ENCODE measurements around the gene NEMP2. TPM values are rescaled to one million over a fixed set of nuclear protein-coding genes. Genes with fewer than 3 reads are reported as not detected.
"Not testable (repeated sequence)": the region's sequence is repeated elsewhere in the genome, so short reads cannot be mapped to it uniquely, and the experiment has no call there.

NEMP2 gene
- total RNA-seq, 1 experiment from 2014 or later = 11.1 TPM

DNA sequence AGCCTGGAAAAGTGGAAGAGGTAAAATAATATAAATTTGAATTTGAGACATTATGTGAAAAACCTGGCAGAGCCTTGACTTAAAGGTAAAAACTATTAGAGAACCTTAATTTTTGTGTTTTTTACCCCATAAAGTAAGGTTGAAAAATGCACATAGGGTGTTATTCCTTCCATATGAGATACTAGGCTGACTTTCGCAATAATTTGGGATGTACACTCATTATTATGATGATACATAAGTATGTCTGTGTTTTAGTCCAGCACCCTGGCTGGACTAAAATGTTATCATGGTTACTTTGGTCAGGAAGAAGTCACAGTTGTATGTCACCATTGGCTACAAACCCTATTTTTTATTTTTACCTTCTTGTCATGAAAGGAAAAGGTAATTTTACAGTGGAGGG lies 19.8 kb downstream of the NEMP2 start:
- Histone ChIP-seq H3K9me3 (ENCODE audit: low read length) (no peaks in the 10 kb centered on the region), H3K9me2 (replicated peaks; ENCODE audit: insufficient read depth, low read length) (no peaks in the 10 kb centered on the region), H3K9ac (ENCODE audit: low read length) (no peak overlapping the region), H4K20me1 (ENCODE audit: insufficient read depth, low read depth, low read length) (no peaks in the 10 kb centered on the region), H3K27me3 (ENCODE audit: low read length) (no peaks in the 10 kb centered on the region), H3K36me3 (ENCODE audit: insufficient read depth, low read length) (peaks cover 36% of the 10 kb centered on the region; the same call in 1 of the 2 replicates), H2AFZ (ENCODE audit: low read length) (no peak overlapping the region), H3K79me2 (ENCODE audit: low read length) (no peaks in the 10 kb centered on the region), H3K4me1 (ENCODE audit: low read length) (peaks cover 10% of the 10 kb centered on the region), H3K4me3 (ENCODE audit: low read length) (no peak overlapping the region), H3K4me2 (ENCODE audit: low read depth, low read length, poor library complexity, severe bottlenecking) (no peak overlapping the region), H3K27ac (ENCODE audit: low read length) (no peak overlapping the region)
- no peak for DNase-seq

DNA sequence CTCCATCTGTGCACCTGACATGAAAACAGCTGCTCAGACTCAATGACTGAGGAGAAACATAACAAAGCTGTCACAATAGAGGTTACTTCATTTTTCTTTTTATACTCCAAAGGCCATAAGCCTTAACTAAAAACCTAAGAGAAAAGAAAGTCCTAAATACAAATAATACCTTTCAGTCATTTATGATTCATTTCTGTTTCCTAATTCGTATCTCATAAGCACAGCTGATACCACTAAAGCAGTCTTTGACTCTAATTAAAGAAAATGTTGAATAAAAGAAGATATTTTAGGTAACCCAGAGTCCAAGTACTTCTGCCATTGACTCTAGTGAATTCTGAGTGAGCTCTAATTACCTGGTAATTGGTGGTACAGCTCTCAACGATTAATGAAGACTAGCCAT lies 20.6 kb downstream of the NEMP2 start:
- no peak for DNase-seq
- H3K4me2 ChIP-seq (ENCODE audit: low read depth, low read length, poor library complexity, severe bottlenecking) = no peak overlapping the region
- H3K9me2 ChIP-seq (replicated peaks; ENCODE audit: insufficient read depth, low read length) = no peaks in the 10 kb centered on the region
- no peak overlapping the region for H2AFZ ChIP-seq (ENCODE audit: low read length)
- H3K27ac ChIP-seq (ENCODE audit: low read length) = no peak overlapping the region
- no peaks in the 10 kb centered on the region for H4K20me1 ChIP-seq (ENCODE audit: insufficient read depth, low read depth, low read length)
- H3K9ac ChIP-seq (ENCODE audit: low read length) = no peak overlapping the region
- H3K79me2 ChIP-seq (ENCODE audit: low read length) = no peaks in the 10 kb centered on the region
- no peaks in the 10 kb centered on the region for H3K9me3 ChIP-seq (ENCODE audit: low read length)
- peaks cover 36% of the 10 kb centered on the region; the same call in 1 of the 2 replicates for H3K36me3 ChIP-seq (ENCODE audit: insufficient read depth, low read length)
- no peaks in the 10 kb centered on the region for H3K27me3 ChIP-seq (ENCODE audit: low read length)
- H3K4me3 ChIP-seq (ENCODE audit: low read length) = no peak overlapping the region
- H3K4me1 ChIP-seq (ENCODE audit: low read length) = peaks cover 10% of the 10 kb centered on the region

DNA sequence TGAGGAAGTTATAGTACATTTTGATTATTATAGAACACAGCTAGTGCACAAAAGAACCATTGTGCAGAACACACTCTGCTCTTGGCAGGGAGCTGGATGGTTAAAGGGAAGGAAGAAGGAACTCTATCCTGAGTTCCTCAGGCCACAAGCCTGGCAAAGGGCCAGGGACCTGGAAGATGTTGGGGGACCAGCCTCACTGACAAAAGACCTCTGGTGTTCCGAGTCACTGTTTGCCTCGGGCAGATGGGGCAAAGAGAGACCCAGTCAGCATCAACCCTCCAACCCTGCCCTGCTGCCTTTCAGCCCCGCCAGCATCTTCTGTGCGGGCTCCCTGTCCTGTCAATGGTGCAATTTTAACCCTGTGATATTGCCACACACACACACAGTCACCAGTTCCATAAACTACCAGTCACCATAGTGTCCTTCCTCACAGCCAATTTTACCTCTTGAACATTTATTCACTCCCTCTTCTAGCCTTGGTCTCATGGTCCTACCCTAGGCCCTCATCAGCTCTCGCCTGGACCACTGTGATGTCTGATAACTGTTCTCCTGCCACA lies 21.9 kb downstream of the NEMP2 start:
- H4K20me1 ChIP-seq (ENCODE audit: insufficient read depth, low read depth, low read length) = no peaks in the 10 kb centered on the region
- no peak overlapping the region for H3K9ac ChIP-seq (ENCODE audit: low read length)
- no peaks in the 10 kb centered on the region for H3K9me3 ChIP-seq (ENCODE audit: low read length)
- H3K36me3 ChIP-seq (ENCODE audit: insufficient read depth, low read length) = peaks cover 37% of the 10 kb centered on the region; the same call in 1 of the 2 replicates
- H3K4me2 ChIP-seq (ENCODE audit: low read depth, low read length, poor library complexity, severe bottlenecking) = no peak overlapping the region
- no peak overlapping the region for H2AFZ ChIP-seq (ENCODE audit: low read length)
- no peaks in the 10 kb centered on the region for H3K9me2 ChIP-seq (replicated peaks; ENCODE audit: insufficient read depth, low read length)
- DNase-seq = no peak
- no peaks in the 10 kb centered on the region for H3K79me2 ChIP-seq (ENCODE audit: low read length)
- no peaks in the 10 kb centered on the region for H3K27me3 ChIP-seq (ENCODE audit: low read length)
- no peak overlapping the region for H3K27ac ChIP-seq (ENCODE audit: low read length)
- H3K4me1 ChIP-seq (ENCODE audit: low read length) = peaks cover 14% of the 10 kb centered on the region
- no peak overlapping the region for H3K4me3 ChIP-seq (ENCODE audit: low read length)

DNA sequence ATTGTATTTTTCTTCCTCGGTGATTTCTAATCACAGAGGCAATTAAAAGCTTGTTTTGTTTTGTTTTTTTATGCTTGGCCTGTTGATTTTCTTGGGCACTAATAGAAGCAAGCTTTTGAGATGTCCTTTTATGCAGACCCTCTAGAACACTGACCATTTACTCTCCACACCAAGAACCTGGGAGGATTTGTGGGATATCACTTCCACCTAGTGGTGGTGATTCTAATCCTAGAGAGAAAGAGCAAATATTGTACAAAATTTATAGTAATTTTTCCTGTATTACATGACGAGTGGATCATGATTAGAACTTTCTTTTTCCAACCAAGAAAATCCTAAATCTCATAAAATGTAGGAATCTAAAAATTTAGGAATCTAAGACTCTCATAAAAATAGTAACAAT lies 23.4 kb downstream of the NEMP2 start:
- H3K9me3 ChIP-seq (ENCODE audit: low read length) = no peaks in the 10 kb centered on the region

DNA sequence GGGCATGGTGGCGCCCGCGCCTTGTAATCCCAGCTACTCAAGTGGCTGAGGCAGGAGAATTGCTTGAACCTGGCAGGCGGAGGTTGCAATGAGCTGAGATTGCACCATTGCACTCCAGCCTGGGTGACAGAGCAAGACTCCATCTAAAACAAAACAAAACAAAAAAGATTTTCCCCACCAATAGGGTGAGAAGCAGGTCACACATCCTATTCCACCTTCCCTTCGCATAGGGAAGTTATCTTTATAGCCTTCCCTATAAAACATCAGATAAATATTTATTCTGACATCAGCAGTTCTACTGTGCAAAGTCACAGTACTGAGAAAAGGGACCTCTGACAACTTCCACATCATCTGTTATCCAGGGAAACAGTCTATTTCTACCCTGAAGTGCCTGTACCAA lies 24.6 kb downstream of the NEMP2 start:
- H3K9me2 ChIP-seq (replicated peaks; ENCODE audit: insufficient read depth, low read length); H3K27me3 ChIP-seq (ENCODE audit: low read length); H3K4me3 ChIP-seq (ENCODE audit: low read length); H3K4me2 ChIP-seq (ENCODE audit: low read depth, low read length, poor library complexity, severe bottlenecking); H3K9ac ChIP-seq (ENCODE audit: low read length); H3K27ac ChIP-seq (ENCODE audit: low read length); H3K9me3 ChIP-seq (ENCODE audit: low read length); H4K20me1 ChIP-seq (ENCODE audit: insufficient read depth, low read depth, low read length); DNase-seq; H3K79me2 ChIP-seq (ENCODE audit: low read length); H2AFZ ChIP-seq (ENCODE audit: low read length): not testable (repeated sequence)
- Histone ChIP-seq H3K4me1 (ENCODE audit: low read length) (peaks cover 20% of the 10 kb centered on the region), H3K36me3 (ENCODE audit: insufficient read depth, low read length) (peaks cover 38% of the 10 kb centered on the region; the same call in 1 of the 2 replicates)

More for the DNA sequence above, 23.4 kb downstream of the NEMP2 start:
- DNase-seq = peak; percentile 64
- peaks cover 29% of the 10 kb centered on the region for H3K4me1 ChIP-seq (ENCODE audit: low read length)
- H4K20me1 ChIP-seq (ENCODE audit: insufficient read depth, low read depth, low read length) = no peaks in the 10 kb centered on the region
- no peaks in the 10 kb centered on the region for H3K9me2 ChIP-seq (replicated peaks; ENCODE audit: insufficient read depth, low read length)
- H3K27ac ChIP-seq (ENCODE audit: low read length) = no peak overlapping the region
- H3K27me3 ChIP-seq (ENCODE audit: low read length) = no peaks in the 10 kb centered on the region
- no peak overlapping the region for H2AFZ ChIP-seq (ENCODE audit: low read length)
- no peak overlapping the region for H3K9ac ChIP-seq (ENCODE audit: low read length)
- no peaks in the 10 kb centered on the region for H3K79me2 ChIP-seq (ENCODE audit: low read length)
- no peak overlapping the region for H3K4me3 ChIP-seq (ENCODE audit: low read length)
- H3K36me3 ChIP-seq (ENCODE audit: insufficient read depth, low read length) = peaks cover 33% of the 10 kb centered on the region; the same call in 1 of the 2 replicates
- H3K4me2 ChIP-seq (ENCODE audit: low read depth, low read length, poor library complexity, severe bottlenecking) = no peak overlapping the region

- Histone ChIP-seq H4K20me1 (ENCODE audit: insufficient read depth, low read depth, low read length) (no peaks in the 10 kb centered on the region), H3K27ac (ENCODE audit: low read length) (peak overlapping the region; percentile 51), H3K9me3 (ENCODE audit: low read length) (no peaks in the 10 kb centered on the region), H3K27me3 (ENCODE audit: low read length) (no peaks in the 10 kb centered on the region), H3K79me2 (ENCODE audit: low read length) (no peaks in the 10 kb centered on the region; the same call in 1 of the 2 replicates), H3K36me3 (ENCODE audit: insufficient read depth, low read length) (peaks cover 50% of the 10 kb centered on the region; the same call in 1 of the 2 replicates), H3K4me3 (ENCODE audit: low read length) (no peak overlapping the region), H3K9ac (ENCODE audit: low read length) (no peak overlapping the region), H3K4me1 (ENCODE audit: low read length) (peaks cover 20% of the 10 kb centered on the region), H2AFZ (ENCODE audit: low read length) (no peak overlapping the region), H3K9me2 (replicated peaks; ENCODE audit: insufficient read depth, low read length) (no peaks in the 10 kb centered on the region), H3K4me2 (ENCODE audit: low read depth, low read length, poor library complexity, severe bottlenecking) (no peak overlapping the region)
- DNase-seq = no peak
Observed at GRCh38 chr2:190507135-190507534, 27.4 kb downstream of the NEMP2 start.

GRCh38 chr2:190506666-190507065 lies 27.9 kb downstream of the NEMP2 start:
- Histone ChIP-seq H3K9ac (ENCODE audit: low read length) (no peak overlapping the region), H3K27me3 (ENCODE audit: low read length) (no peaks in the 10 kb centered on the region), H3K4me2 (ENCODE audit: low read depth, low read length, poor library complexity, severe bottlenecking) (no peak overlapping the region), H3K79me2 (ENCODE audit: low read length) (no peaks in the 10 kb centered on the region; the same call in 1 of the 2 replicates), H3K9me3 (ENCODE audit: low read length) (no peaks in the 10 kb centered on the region), H3K27ac (ENCODE audit: low read length) (no peak overlapping the region), H3K36me3 (ENCODE audit: insufficient read depth, low read length) (peaks cover 50% of the 10 kb centered on the region; the same call in 1 of the 2 replicates), H4K20me1 (ENCODE audit: insufficient read depth, low read depth, low read length) (no peaks in the 10 kb centered on the region), H3K4me1 (ENCODE audit: low read length) (peaks cover 20% of the 10 kb centered on the region), H3K9me2 (replicated peaks; ENCODE audit: insufficient read depth, low read length) (no peaks in the 10 kb centered on the region), H3K4me3 (ENCODE audit: low read length) (no peak overlapping the region), H2AFZ (ENCODE audit: low read length) (no peak overlapping the region)
- DNase-seq = no peak

GRCh38 chr2:190505696-190506095 lies 28.8 kb downstream of the NEMP2 start:
- H3K36me3 ChIP-seq (ENCODE audit: insufficient read depth, low read length) = peaks cover 53% of the 10 kb centered on the region; the same call in 1 of the 2 replicates
- no peak overlapping the region for H3K9ac ChIP-seq (ENCODE audit: low read length)
- H3K4me3 ChIP-seq (ENCODE audit: low read length) = no peak overlapping the region
- H3K4me1 ChIP-seq (ENCODE audit: low read length) = peaks cover 20% of the 10 kb centered on the region
- no peaks in the 10 kb centered on the region for H3K9me2 ChIP-seq (replicated peaks; ENCODE audit: insufficient read depth, low read length)
- no peaks in the 10 kb centered on the region; the same call in 1 of the 2 replicates for H3K79me2 ChIP-seq (ENCODE audit: low read length)
- H3K27me3 ChIP-seq (ENCODE audit: low read length) = no peaks in the 10 kb centered on the region
- H4K20me1 ChIP-seq (ENCODE audit: insufficient read depth, low read depth, low read length) = no peaks in the 10 kb centered on the region
- no peak overlapping the region for H2AFZ ChIP-seq (ENCODE audit: low read length)
- H3K9me3 ChIP-seq (ENCODE audit: low read length) = no peaks in the 10 kb centered on the region
- no peak overlapping the region for H3K4me2 ChIP-seq (ENCODE audit: low read depth, low read length, poor library complexity, severe bottlenecking)
- H3K27ac ChIP-seq (ENCODE audit: low read length) = no peak overlapping the region
- no peak for DNase-seq
